DMS79 (cell line): ENCODE data around the gene SLC22A23.
"Not testable (repeated sequence)": the region's sequence is repeated elsewhere in the genome, so short reads cannot be mapped to it uniquely, and the experiment has no call there.

Source experiments
- DNase-seq: peaks from one replicate; lab custom pipeline; 2025; lab: John Stamatoyannopoulos, UW

The SLC22A23 gene

GRCh38 chr6:3384241-3385143 lies 72.4 kb downstream of the SLC22A23 start:
- no peak for DNase-seq

- no peak for DNase-seq
These were observed 73.3 kb downstream of the SLC22A23 start for GRCh38 chr6:3383525-3383924.

GRCh38 chr6:3382326-3383279 lies 74.2 kb downstream of the SLC22A23 start:
- DNase-seq = no peak

- DNase-seq = no peak
These were observed 75.5 kb downstream of the SLC22A23 start for GRCh38 chr6:3381233-3381921.

GRCh38 chr6:3380344-3381232 lies 76.3 kb downstream of the SLC22A23 start:
- DNase-seq = no peak

GRCh38 chr6:3379482-3380060 lies 77.3 kb downstream of the SLC22A23 start:
- no peak for DNase-seq

GRCh38 chr6:3378808-3379207 lies 78.0 kb downstream of the SLC22A23 start:
- DNase-seq = not testable (repeated sequence)

GRCh38 chr6:3378398-3378782 lies 78.5 kb downstream of the SLC22A23 start:
- DNase-seq = not testable (repeated sequence)

- DNase-seq = no peak
These were observed 79.1 kb downstream of the SLC22A23 start for GRCh38 chr6:3377536-3378397.

- DNase-seq = no peak
These were observed 79.8 kb downstream of the SLC22A23 start for GRCh38 chr6:3376893-3377535.

GRCh38 chr6:3376064-3376463 lies 80.8 kb downstream of the SLC22A23 start:
- no peak for DNase-seq

GRCh38 chr6:3373597-3374203 lies 83.2 kb downstream of the SLC22A23 start:
- no peak for DNase-seq

- no peak for DNase-seq
These were observed 83.8 kb downstream of the SLC22A23 start for GRCh38 chr6:3372912-3373554.

GRCh38 chr6:3372184-3372846 lies 84.5 kb downstream of the SLC22A23 start:
- no peak for DNase-seq

GRCh38 chr6:3371222-3371949 lies 85.5 kb downstream of the SLC22A23 start:
- no peak for DNase-seq

- DNase-seq = no peak
These were observed 86.3 kb downstream of the SLC22A23 start for GRCh38 chr6:3370361-3371221.
